ENCODE data around the gene SGMS1.

DNA sequence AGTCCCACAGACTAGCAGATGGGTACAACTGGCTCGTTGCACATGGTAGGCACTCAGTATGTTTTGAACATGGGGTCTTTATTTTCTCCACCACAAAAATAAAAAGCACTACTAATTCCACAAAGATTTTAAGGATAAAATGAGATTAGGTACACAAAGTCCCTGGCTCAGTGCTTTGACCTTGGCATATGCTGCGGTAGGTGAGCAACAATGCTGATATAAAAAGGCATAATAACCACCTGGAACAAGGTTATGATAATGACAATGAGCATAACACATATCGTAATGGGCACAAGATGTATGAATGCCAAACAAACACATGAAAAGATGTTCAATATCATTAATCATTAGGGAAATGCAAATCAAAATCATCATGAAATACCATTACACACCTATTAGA lies 26.9 kb downstream of the SGMS1 start:
- TF ChIP-seq, protein P1, sequence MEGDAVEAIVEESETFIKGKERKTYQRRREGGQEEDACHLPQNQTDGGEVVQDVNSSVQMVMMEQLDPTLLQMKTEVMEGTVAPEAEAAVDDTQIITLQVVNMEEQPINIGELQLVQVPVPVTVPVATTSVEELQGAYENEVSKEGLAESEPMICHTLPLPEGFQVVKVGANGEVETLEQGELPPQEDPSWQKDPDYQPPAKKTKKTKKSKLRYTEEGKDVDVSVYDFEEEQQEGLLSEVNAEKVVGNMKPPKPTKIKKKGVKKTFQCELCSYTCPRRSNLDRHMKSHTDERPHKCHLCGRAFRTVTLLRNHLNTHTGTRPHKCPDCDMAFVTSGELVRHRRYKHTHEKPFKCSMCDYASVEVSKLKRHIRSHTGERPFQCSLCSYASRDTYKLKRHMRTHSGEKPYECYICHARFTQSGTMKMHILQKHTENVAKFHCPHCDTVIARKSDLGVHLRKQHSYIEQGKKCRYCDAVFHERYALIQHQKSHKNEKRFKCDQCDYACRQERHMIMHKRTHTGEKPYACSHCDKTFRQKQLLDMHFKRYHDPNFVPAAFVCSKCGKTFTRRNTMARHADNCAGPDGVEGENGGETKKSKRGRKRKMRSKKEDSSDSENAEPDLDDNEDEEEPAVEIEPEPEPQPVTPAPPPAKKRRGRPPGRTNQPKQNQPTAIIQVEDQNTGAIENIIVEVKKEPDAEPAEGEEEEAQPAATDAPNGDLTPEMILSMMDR (optimal IDR thresholded peaks at IDR 0.05 in 1 of 3, IDR thresholded peaks at IDR 0.05 in 1 of 3, conservative IDR thresholded peaks at IDR 0.05 in 1 of 3; ENCODE audit: extremely low read depth in 1 of 3, insufficient read depth in 2 of 3, low read length in 3 of 3), result no peak
- TF ChIP-seq EZH2 (IDR thresholded peaks at IDR 0.05; ENCODE audit: low read length), result no peak
